Nephron (organoid): ENCODE data around the gene ERC1.

Experiments used
- H3K27ac Mint-ChIP-seq, 3 experiments: 2 replicates each; pipeline ENCODE4 v1.8.0; 2020; ENCODE audit warnings: mixed read lengths in 3 of 3, mild to moderate bottlenecking in 2 of 3, moderate library complexity in 1 of 3
- H3K27me3 Mint-ChIP-seq: 2 replicates; pipeline ENCODE4 v1.8.0; 2021; ENCODE audit warnings: low read depth, mild to moderate bottlenecking, moderate library complexity, mixed read lengths
- H3K36me3 Mint-ChIP-seq: 2 replicates; pipeline ENCODE4 v1.8.0; 2020; ENCODE audit warnings: low read depth, mixed read lengths
- H3K4me1 Mint-ChIP-seq: 2 replicates; pipeline ENCODE4 v1.8.0; 2020; ENCODE audit warnings: mixed read lengths
- H3K4me3 Mint-ChIP-seq, 3 experiments: 2 replicates each; pipeline ENCODE4 v1.8.0; 2020; ENCODE audit warnings: mild to moderate bottlenecking in 3 of 3, mixed read lengths in 3 of 3, moderate library complexity in 2 of 3
- H3K9me3 Mint-ChIP-seq: 2 replicates; pipeline ENCODE4 v1.8.0; 2020; ENCODE audit warnings: mixed read lengths
- CTCF ChIP-seq, 3 experiments: fragments of 200-600 bp; sonication (generic); IDR thresholded peaks; one replicate each; pipeline ENCODE4 v1.5.0; 2021; ENCODE audit warnings: antibody characterized with exemption in 3 of 3; ENCODE audit not compliant: unreplicated experiment in 3 of 3

ERC1 gene

GRCh38 chr12:1542599-1542998 lies 551.6 kb downstream of the ERC1 start:
- H3K9me3 Mint-ChIP-seq, result peaks cover 10% of the 10 kb centered on the region
- H3K4me3 Mint-ChIP-seq, result no peak overlapping the region
- H3K27me3 Mint-ChIP-seq, result peaks cover 34% of the 10 kb centered on the region
- peaks cover 12% of the 10 kb centered on the region for H3K36me3 Mint-ChIP-seq
- no peak overlapping the region for H3K27ac Mint-ChIP-seq
- TF ChIP-seq CTCF (IDR thresholded peaks at IDR 0.05; ENCODE audit: unreplicated experiment in 3 of 3), result no peak
- peaks cover 9% of the 10 kb centered on the region for H3K4me1 Mint-ChIP-seq

- Mint-ChIP-seq H3K36me3 (peaks cover 22% of the 10 kb centered on the region), H3K9me3 (peaks cover 18% of the 10 kb centered on the region), H3K27me3 (peaks cover 12% of the 10 kb centered on the region), H3K4me3 (no peak overlapping the region), H3K4me1 (no peaks in the 10 kb centered on the region), H3K27ac (no peak overlapping the region)
- peak in 1 of 3 experiments; percentile 6 for TF ChIP-seq CTCF (IDR thresholded peaks at IDR 0.05; ENCODE audit: unreplicated experiment in 3 of 3)
These were observed 554.1 kb downstream of the ERC1 start for GRCh38 chr12:1544996-1545700.
